Transverse colon (tissue), 4 donors: Measurements from ENCODE around the gene XAGE2. TPM values are rescaled to one million over a fixed set of nuclear protein-coding genes. Genes with fewer than 3 reads are reported as not detected.

Source experiments
- DNase-seq: peaks from one replicate; pipeline ENCODE4 v3.0.0-alpha.2; 2019
- H3K27ac ChIP-seq, 4 donors: fragments of 200-600 bp; sonication (generic); 2 replicates each; pipeline ENCODE4 v1.5.1; 2016 to 2018; ENCODE audit warnings: inconsistent platforms in 4 of 4
- H3K27me3 ChIP-seq: fragments of 200-600 bp; sonication (generic); 2 replicates; pipeline ENCODE4 v1.5.1; 2017; ENCODE audit warnings: inconsistent platforms
- H3K36me3 ChIP-seq, 4 donors: fragments of 200-600 bp; sonication (generic); 2 replicates each; pipeline ENCODE4 v1.5.1; 2017 to 2019; ENCODE audit warnings: inconsistent platforms in 4 of 4
- H3K4me1 ChIP-seq, 4 donors: fragments of 200-600 bp; sonication (generic); 2 replicates each; pipeline ENCODE4 v1.5.1; 2017 to 2020; ENCODE audit warnings: inconsistent platforms in 4 of 4
- H3K4me3 ChIP-seq, 4 donors: fragments of 200-600 bp; sonication (generic); 1 replicate in 1 of 4; 2 replicates in 3 of 4; pipeline versions ENCODE4 v1.5.1 to v1.6.1; 2017 to 2019; ENCODE audit warnings: inconsistent platforms in 4 of 4
- H3K9me3 ChIP-seq, 2 donors: fragments of 200-600 bp; sonication (generic); 2 replicates each; pipeline ENCODE4 v1.5.1; 2017 to 2019; ENCODE audit warnings: inconsistent platforms in 2 of 2
- EP300 ChIP-seq: sonication (generic); formaldehyde crosslinking; IDR thresholded peaks from one replicate; pipeline ENCODE4 v1.6.1; 2017; ENCODE audit warnings: antibody characterized with exemption, low read depth
- POLR2A ChIP-seq: fragments of 450-650 bp; IDR thresholded peaks from one replicate; pipeline ENCODE4 v1.6.1; 2016; ENCODE audit warnings: antibody characterized with exemption, mild to moderate bottlenecking, moderate library complexity
- POLR2AphosphoS5 ChIP-seq, 3 donors: sonication (generic); formaldehyde crosslinking; IDR thresholded peaks; one replicate each; pipeline ENCODE4 v1.6.1; 2016; ENCODE audit warnings: antibody characterized with exemption in 3 of 3
- WGBS, 2 donors: methylation state at CpG; one replicate each; pipeline ENCODE4 v1.1.5; 2018; ENCODE audit warnings: low coverage in 1 of 2; 5-methylcytosine and 5-hydroxymethylcytosine counted together
- in situ Hi-C, 4 donors: fragments of 200-750 bp; cut with MboI; loops; one replicate each; pipeline versions ENCODE4 v1.15.0 to v1.15.1; 2017; ENCODE audit warnings: low sequenced_read_pairs in 3 of 4, low pct_ligation_motif_present in 1 of 4, low pct_unique_long_range_greater_than_20kb in 1 of 4
- intact Hi-C: fragments of 100-400 bp; cut with DNase I; formaldehyde crosslinking; loops from one replicate; pipeline ENCODE4 v1.15.1; 2023; ENCODE audit warnings: low total_unique reads
- total RNA-seq, 4 donors: library from RNA; depleted of rRNA; stranded (reverse); fragments of >200 nt; gene quantifications; one replicate each; pipeline ENCODE4 v1.1.0, GENCODE V29; 2016
- TF ChIP-seq, protein P1 (sequence below), 5 experiments: fragments of 200-600 bp in 3 of 5; fragments of 450-650 bp in 2 of 5; sonication (generic) in 3 of 5; IDR thresholded peaks; 1 replicate in 2 of 5; 2 replicates in 3 of 5; pipeline ENCODE4 v1.5.1; 2016 to 2017; ENCODE audit warnings: antibody characterized with exemption in 5 of 5, inconsistent platforms in 3 of 5, mild to moderate bottlenecking in 2 of 5, moderate library complexity in 1 of 5

The XAGE2 gene
- total RNA-seq, 4 donors from 2014 or later, result not detected

DNA sequence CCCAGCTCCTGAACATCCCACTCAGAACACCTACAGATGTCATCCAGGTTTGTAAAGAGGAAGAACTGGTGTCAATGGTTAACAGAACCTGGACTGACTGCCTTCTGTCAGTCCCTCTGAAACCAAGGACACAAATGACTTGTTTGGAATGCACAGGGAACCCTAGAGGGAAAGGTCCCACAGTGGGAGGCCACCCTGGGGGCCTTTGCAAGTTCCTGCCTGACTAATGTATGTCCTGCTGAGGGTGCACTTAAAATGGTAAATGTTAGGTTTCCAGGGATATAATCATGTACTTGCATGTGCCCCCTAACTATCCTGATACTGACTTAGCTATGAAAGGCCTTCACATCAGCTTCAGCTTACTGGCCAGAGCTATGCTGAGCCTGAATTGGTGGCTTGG, 15.0 kb upstream of the XAGE2 start:
- in situ Hi-C loops, result no loop called here
- Histone ChIP-seq H3K9me3 (no peaks in the 10 kb centered on the region), H3K4me3 (no peak overlapping the region), H3K36me3 (no peaks in the 10 kb centered on the region), H3K27me3 (no peaks in the 10 kb centered on the region), H3K27ac (no peak overlapping the region), H3K4me1 (no peaks in the 10 kb centered on the region)
- intact Hi-C loops, result no loop called here
- TF ChIP-seq POLR2AphosphoS5 (IDR thresholded peaks at IDR 0.05), result no peak
- TF ChIP-seq, protein P1, sequence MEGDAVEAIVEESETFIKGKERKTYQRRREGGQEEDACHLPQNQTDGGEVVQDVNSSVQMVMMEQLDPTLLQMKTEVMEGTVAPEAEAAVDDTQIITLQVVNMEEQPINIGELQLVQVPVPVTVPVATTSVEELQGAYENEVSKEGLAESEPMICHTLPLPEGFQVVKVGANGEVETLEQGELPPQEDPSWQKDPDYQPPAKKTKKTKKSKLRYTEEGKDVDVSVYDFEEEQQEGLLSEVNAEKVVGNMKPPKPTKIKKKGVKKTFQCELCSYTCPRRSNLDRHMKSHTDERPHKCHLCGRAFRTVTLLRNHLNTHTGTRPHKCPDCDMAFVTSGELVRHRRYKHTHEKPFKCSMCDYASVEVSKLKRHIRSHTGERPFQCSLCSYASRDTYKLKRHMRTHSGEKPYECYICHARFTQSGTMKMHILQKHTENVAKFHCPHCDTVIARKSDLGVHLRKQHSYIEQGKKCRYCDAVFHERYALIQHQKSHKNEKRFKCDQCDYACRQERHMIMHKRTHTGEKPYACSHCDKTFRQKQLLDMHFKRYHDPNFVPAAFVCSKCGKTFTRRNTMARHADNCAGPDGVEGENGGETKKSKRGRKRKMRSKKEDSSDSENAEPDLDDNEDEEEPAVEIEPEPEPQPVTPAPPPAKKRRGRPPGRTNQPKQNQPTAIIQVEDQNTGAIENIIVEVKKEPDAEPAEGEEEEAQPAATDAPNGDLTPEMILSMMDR (IDR thresholded peaks at IDR 0.05), result no peak
- no peak for TF ChIP-seq EP300
- TF ChIP-seq POLR2A, result no peak
- no peak for DNase-seq

- Histone ChIP-seq H3K4me3 (no peak overlapping the region), H3K9me3 (no peaks in the 10 kb centered on the region), H3K36me3 (no peaks in the 10 kb centered on the region), H3K4me1 (no peaks in the 10 kb centered on the region), H3K27ac (no peak overlapping the region), H3K27me3 (no peaks in the 10 kb centered on the region)
- DNase-seq, result no peak
- TF ChIP-seq EP300 (no peak), POLR2AphosphoS5 (IDR thresholded peaks at IDR 0.05) (no peak), POLR2A (no peak)
- TF ChIP-seq, protein P1 (IDR thresholded peaks at IDR 0.05), result no peak
- in situ Hi-C loops, result no loop called here
- intact Hi-C loops, result no loop called here
Measured at GRCh38 chrX:52355108-52355507, 13.7 kb upstream of the XAGE2 start.

GRCh38 chrX:52359614-52360232, 9.1 kb upstream of the XAGE2 start:
- DNase-seq, result no peak
- intact Hi-C loops (no loop called here), in situ Hi-C loops (no loop called here)
- Histone ChIP-seq H3K9me3 (no peaks in the 10 kb centered on the region), H3K36me3 (no peaks in the 10 kb centered on the region), H3K4me3 (no peak overlapping the region), H3K4me1 (no peaks in the 10 kb centered on the region), H3K27ac (no peak overlapping the region), H3K27me3 (no peaks in the 10 kb centered on the region)
- no peak for TF ChIP-seq POLR2A
- TF ChIP-seq, protein P1 (IDR thresholded peaks at IDR 0.05), result no peak
- no peak for TF ChIP-seq POLR2AphosphoS5 (IDR thresholded peaks at IDR 0.05)
- no peak for TF ChIP-seq EP300
- 36 to 69% methylated on average over 2 to 7 of the region's 7 CpGs for WGBS, 2 donors

DNA sequence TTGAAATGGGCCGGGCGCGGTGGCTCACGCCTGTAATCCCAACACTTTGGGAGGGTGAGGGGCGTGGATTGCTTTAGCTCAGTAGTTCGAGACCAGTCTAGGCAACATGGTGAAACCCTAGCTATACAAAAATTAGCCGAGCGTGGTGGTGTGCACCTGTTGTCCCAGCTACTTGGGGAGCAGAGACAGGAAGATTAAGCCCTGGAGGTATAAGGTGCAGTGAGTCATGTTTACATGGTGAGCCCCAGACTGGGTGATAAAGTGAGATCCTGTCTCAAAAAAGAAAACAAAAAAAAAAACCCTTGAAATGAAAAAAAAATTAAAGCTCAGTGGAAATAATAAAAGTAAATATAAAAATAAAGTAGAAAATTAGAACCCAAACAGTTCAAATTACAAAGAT, 6.9 kb upstream of the XAGE2 start:
- WGBS, 2 donors, result 67% methylated on average over 8 of the region's 8 CpGs; no CpG with 5 or more reads in 1 of the 2 donors
- H3K27ac ChIP-seq, result no peak overlapping the region
- H3K9me3 ChIP-seq, result no peaks in the 10 kb centered on the region
- in situ Hi-C loops, result no loop called here
- TF ChIP-seq POLR2A (no peak), EP300 (no peak), POLR2AphosphoS5 (IDR thresholded peaks at IDR 0.05) (no peak)
- TF ChIP-seq, protein P1 (IDR thresholded peaks at IDR 0.05), result no peak
- no peaks in the 10 kb centered on the region for H3K27me3 ChIP-seq
- H3K4me1 ChIP-seq, result no peaks in the 10 kb centered on the region
- H3K4me3 ChIP-seq, result no peak overlapping the region
- no peaks in the 10 kb centered on the region for H3K36me3 ChIP-seq
- intact Hi-C loops, result no loop called here
- no peak for DNase-seq
